Endothelial cell of umbilical vein (primary cell): ENCODE results near the gene MICA.

Source experiments
- MAX ChIP-seq: IDR thresholded peaks from 2 replicates; pipeline ENCODE4 v1.6.1; 2011; ENCODE audit not compliant: insufficient read depth, insufficient read length
- POLR2AphosphoS5 ChIP-seq: IDR thresholded peaks from 2 replicates; pipeline ENCODE4 v1.6.1; 2012; ENCODE audit warnings: low read depth, mild to moderate bottlenecking, control low read depth, low read length, moderate library complexity; ENCODE audit not compliant: insufficient read depth
- TF ChIP-seq, protein P1 (sequence below), 2 donors: IDR thresholded peaks; 1 replicate in 1 of 2; 2 replicates in 1 of 2; pipeline ENCODE4 v1.5.1; 2011; ENCODE audit warnings: low read length in 2 of 2, mild to moderate bottlenecking in 2 of 2, moderate library complexity in 2 of 2, control low read depth in 1 of 2, inconsistent platforms in 1 of 2, low read depth in 1 of 2; ENCODE audit not compliant: insufficient read depth in 1 of 2; ENCODE audit errors: extremely low read depth in 1 of 2

GRCh38 chr6:31419842-31420241 is 16.4 kb downstream of the MICA start:
- TF ChIP-seq MAX (no peak), POLR2AphosphoS5 (no peak)
- TF ChIP-seq, protein P1, sequence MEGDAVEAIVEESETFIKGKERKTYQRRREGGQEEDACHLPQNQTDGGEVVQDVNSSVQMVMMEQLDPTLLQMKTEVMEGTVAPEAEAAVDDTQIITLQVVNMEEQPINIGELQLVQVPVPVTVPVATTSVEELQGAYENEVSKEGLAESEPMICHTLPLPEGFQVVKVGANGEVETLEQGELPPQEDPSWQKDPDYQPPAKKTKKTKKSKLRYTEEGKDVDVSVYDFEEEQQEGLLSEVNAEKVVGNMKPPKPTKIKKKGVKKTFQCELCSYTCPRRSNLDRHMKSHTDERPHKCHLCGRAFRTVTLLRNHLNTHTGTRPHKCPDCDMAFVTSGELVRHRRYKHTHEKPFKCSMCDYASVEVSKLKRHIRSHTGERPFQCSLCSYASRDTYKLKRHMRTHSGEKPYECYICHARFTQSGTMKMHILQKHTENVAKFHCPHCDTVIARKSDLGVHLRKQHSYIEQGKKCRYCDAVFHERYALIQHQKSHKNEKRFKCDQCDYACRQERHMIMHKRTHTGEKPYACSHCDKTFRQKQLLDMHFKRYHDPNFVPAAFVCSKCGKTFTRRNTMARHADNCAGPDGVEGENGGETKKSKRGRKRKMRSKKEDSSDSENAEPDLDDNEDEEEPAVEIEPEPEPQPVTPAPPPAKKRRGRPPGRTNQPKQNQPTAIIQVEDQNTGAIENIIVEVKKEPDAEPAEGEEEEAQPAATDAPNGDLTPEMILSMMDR (IDR thresholded peaks at IDR 0.05; ENCODE audit: extremely low read depth in 1 of 2, insufficient read depth in 1 of 2, low read depth in 1 of 2, low read length in 2 of 2), result no peak
